ENCODE data around the gene YY2.
A peak's percentile ranks its signal among the peaks of the same experiment; 100 is the strongest.

The YY2 gene

GRCh38 chrX:21875013-21875412 is 19.2 kb downstream of the YY2 start:
- DNase-seq: no peak

DNA sequence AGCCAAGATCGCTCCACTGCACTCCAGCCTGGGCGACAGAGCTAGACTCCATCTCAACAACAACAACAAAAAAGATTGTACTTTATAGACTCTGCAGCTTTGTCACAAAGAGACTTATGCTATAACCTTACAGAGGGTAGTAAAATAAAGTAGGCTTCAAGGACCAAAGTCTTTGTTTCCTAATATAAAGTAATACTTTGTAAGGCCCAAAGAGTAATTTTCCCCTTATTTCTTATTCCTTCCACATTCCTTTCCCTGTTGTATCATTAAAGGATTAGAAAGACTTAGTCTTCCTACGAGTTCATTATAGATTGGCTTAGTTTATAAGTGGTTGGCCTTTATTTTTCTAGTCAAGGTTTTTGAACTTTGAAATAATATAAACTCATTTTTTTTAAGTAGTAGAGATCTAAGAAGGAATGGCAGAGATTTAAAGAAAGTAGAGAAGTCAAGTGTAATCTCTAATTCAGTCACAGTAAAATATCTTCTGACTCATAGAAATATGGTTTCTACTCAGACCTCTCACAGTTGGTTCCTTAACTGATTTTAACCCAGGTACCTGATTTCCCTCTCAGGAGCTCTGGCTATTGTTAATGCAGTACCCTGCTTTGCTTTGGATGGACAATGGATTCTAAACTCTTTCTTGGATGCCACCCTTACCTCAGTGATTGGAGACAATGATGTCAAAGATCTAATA is 26.2 kb downstream of the YY2 start:
- DNase-seq: no peak

- peak; percentile 75 to 90 (median 84) for DNase-seq
Observed at GRCh38 chrX:21883258-21883657, 27.5 kb downstream of the YY2 start.

GRCh38 chrX:21885568-21885967 is 29.8 kb downstream of the YY2 start:
- no peak for DNase-seq

DNA sequence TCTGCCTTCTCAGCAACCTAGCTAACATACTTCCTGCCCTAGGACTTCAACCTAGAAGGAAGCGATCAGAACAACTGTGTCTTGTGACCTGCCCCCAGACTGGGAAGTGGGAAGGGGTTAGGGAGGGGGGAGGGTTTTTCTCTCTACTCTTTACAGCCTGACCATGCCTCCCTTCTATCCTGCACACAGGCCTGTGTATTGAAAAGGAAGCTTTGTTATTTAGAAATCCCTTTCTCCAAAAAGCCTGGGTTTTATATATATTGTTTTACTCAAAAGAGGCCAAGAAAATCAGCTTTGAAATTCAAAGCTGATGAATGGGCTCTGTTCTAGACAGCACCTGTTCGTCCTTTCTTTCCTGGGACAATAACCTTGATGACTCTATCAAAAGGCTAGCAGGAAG is 49.5 kb downstream of the YY2 start:
- peak; percentile 2 to 48 (median 30) for DNase-seq

DNA sequence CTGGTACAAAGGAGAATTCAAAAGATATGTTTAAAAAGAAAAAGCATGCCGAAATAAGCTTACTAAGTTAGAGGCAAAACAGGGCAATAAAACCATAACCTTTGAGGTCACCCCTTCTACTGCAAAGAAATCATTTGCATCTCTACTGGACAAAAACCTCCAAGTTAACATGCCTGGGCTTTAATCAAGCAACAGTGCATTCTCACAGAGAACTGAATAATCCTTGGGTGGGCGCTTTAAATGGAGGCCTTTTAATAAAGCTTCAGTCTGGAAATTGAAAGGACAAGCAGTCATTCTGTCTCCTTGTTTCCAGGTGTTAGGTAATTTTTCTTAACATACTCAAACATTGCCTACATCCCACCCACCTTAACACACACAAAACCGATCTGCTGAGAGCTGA is 50.2 kb downstream of the YY2 start:
- no peak for DNase-seq

DNA sequence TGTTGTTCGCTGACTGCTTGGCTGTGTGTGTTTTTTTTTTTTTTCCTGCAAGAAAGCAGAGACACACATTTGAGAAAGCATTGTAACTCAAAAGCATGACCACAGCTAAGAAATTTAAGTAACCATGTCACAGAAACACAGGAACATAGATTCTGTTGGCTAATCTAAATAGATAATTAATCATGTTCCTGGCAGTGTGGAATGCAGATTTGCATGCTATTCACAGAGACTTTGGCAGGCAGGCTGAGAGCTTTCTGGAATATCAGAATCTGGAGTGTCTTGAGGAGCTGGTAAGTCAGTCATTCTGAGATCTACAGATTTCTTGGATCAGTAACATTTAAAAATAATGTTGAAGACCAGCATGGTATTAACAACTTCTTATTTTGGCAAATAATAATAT is 51.5 kb downstream of the YY2 start:
- no peak for DNase-seq

All from suppressor macrophage (primary cell).